Fibroblast of skin of left biceps (primary cell): Measurements from ENCODE around the gene DBN1.
"Not testable (repeated sequence)": the region's sequence is repeated elsewhere in the genome, so short reads cannot be mapped to it uniquely, and the experiment has no call there.

ENCODE experiments used
- DNase-seq, 2 experiments: peaks; one replicate each; pipeline ENCODE4 v3.0.0-alpha.2; 2013; ENCODE audit warnings: low read depth in 2 of 2

Gene DBN1

GRCh38 chr5:177490992-177491391 lies 17.6 kb upstream of the DBN1 start:
- DNase-seq = no peak

GRCh38 chr5:177490311-177490991 lies 17.0 kb upstream of the DBN1 start:
- no peak for DNase-seq

GRCh38 chr5:177489119-177489716 lies 15.8 kb upstream of the DBN1 start:
- no peak for DNase-seq

GRCh38 chr5:177487975-177488374 lies 14.5 kb upstream of the DBN1 start:
- no peak for DNase-seq

GRCh38 chr5:177487144-177487543 lies 13.7 kb upstream of the DBN1 start:
- DNase-seq = no peak

GRCh38 chr5:177486256-177486655 lies 12.8 kb upstream of the DBN1 start:
- no peak for DNase-seq

- DNase-seq = not testable (repeated sequence)
These were observed 12.3 kb upstream of the DBN1 start for GRCh38 chr5:177485753-177486152.

GRCh38 chr5:177484902-177485549 lies 11.6 kb upstream of the DBN1 start:
- no peak for DNase-seq

- DNase-seq = no peak
These were observed 10.8 kb upstream of the DBN1 start for GRCh38 chr5:177483994-177484901.

- no peak for DNase-seq
These were observed 9.6 kb upstream of the DBN1 start for GRCh38 chr5:177483042-177483441.

- DNase-seq = no peak
These were observed 8.9 kb upstream of the DBN1 start for GRCh38 chr5:177482359-177482795.

GRCh38 chr5:177479774-177480173 lies 6.3 kb upstream of the DBN1 start:
- DNase-seq = no peak

- DNase-seq = no peak
These were observed 5.5 kb upstream of the DBN1 start for GRCh38 chr5:177478711-177479646.

GRCh38 chr5:177477701-177478477 lies 4.5 kb upstream of the DBN1 start:
- no peak for DNase-seq

- no peak for DNase-seq
These were observed 3.2 kb upstream of the DBN1 start for GRCh38 chr5:177476531-177477233.

GRCh38 chr5:177475563-177476427 lies 2.4 kb upstream of the DBN1 start:
- no peak for DNase-seq

GRCh38 chr5:177474846-177475562 lies 1.6 kb upstream of the DBN1 start:
- no peak for DNase-seq

GRCh38 chr5:177474002-177474476 lies 605 bp upstream of the DBN1 start:
- DNase-seq = no peak
